PC-3 (cell line): ENCODE measurements around the gene ELN.

ENCODE experiments used
- CTCF ChIP-seq: fragments of 300-600 bp; sonication (generic); conservative IDR thresholded peaks from 2 replicates; pipeline ENCODE4 v1.5.1; 2017; ENCODE audit warnings: antibody characterized with exemption, low read depth, mild to moderate bottlenecking, low read length
- EZH2 ChIP-seq: fragments of 300-600 bp; sonication (generic); IDR thresholded peaks from one replicate; pipeline ENCODE4 v1.6.1; 2017; ENCODE audit warnings: antibody characterized with exemption, mild to moderate bottlenecking, low read length; ENCODE audit not compliant: unreplicated experiment
- EZH2phosphoT487 ChIP-seq: fragments of 300-600 bp; sonication (generic); IDR thresholded peaks from 2 replicates; pipeline ENCODE4 v1.6.1; 2018; ENCODE audit warnings: mild to moderate bottlenecking, antibody characterized with exemption, low read length, borderline replicate concordance

GRCh38 chr7:73995821-73996511 lies 32.0 kb upstream of the ELN start:
- no peak for TF ChIP-seq CTCF
- no peak for TF ChIP-seq EZH2
- TF ChIP-seq EZH2phosphoT487, result no peak
